Upper lobe of right lung (tissue), 1 donor: ENCODE data around the gene ITSN2. TPM values are rescaled to one million over a fixed set of nuclear protein-coding genes. Genes with fewer than 3 reads are reported as not detected.
A peak's percentile ranks its signal among the peaks of the same experiment; 100 is the strongest.

Experiments
- ATAC-seq: fragments of 200-7000 bp; cut with Tn5 transposase; one replicate; pipeline ENCODE4 v1.9.1; 2020; ENCODE audit warnings: mild to moderate bottlenecking, moderate library complexity
- DNase-seq: peaks from one replicate; pipeline ENCODE4 v3.0.0-alpha.2; 2020
- H3K27ac ChIP-seq: fragments of 200-600 bp; one replicate; pipeline ENCODE4 v1.8.0; 2022
- H3K27me3 ChIP-seq: fragments of 200-600 bp; one replicate; pipeline ENCODE4 v1.8.0; 2022; ENCODE audit warnings: mild to moderate bottlenecking
- H3K36me3 ChIP-seq: fragments of 200-600 bp; one replicate; pipeline ENCODE4 v1.8.0; 2022
- H3K4me1 ChIP-seq: fragments of 200-600 bp; one replicate; pipeline ENCODE4 v1.8.0; 2022
- H3K4me3 ChIP-seq: fragments of 200-600 bp; one replicate; pipeline ENCODE4 v1.8.0; 2022; ENCODE audit warnings: mild to moderate bottlenecking
- H3K9me3 ChIP-seq: fragments of 200-600 bp; one replicate; pipeline ENCODE4 v1.8.0; 2022
- CTCF ChIP-seq: fragments of 200-600 bp; IDR thresholded peaks from one replicate; pipeline ENCODE4 v1.8.0; 2022; ENCODE audit warnings: antibody characterized with exemption
- intact Hi-C: fragments of 100-400 bp; cut with DNase I; formaldehyde crosslinking; loops from one replicate; pipeline ENCODE4 v1.11.0; 2022
- total RNA-seq: library from RNA; stranded (reverse); fragmentation: NEBNext Ultra II Directional; extraction: Animal tissue kit (Norgen Biotek cat#: 25700); gene quantifications from one replicate; pipeline ENCODE4 v1.2.1, GENCODE V29; 2021
- donor health status: DM: no; HTN: yes; CAD: no; lungs with severe emphysema.

Gene ITSN2
- total RNA-seq, 1 donor from 2014 or later = 104 TPM

- no peak for DNase-seq
- H3K4me1 ChIP-seq = no peaks in the 10 kb centered on the region
- no peaks in the 10 kb centered on the region for H3K9me3 ChIP-seq
- no peaks in the 10 kb centered on the region for H3K27me3 ChIP-seq
- no peak for TF ChIP-seq CTCF
- no peak overlapping the region for H3K27ac ChIP-seq
- intact Hi-C loops = no loop called here
- no peak for ATAC-seq
- no peak overlapping the region for H3K4me3 ChIP-seq
- no peaks in the 10 kb centered on the region for H3K36me3 ChIP-seq
These were observed 168.5 kb downstream of the ITSN2 start for GRCh38 chr2:24191848-24192247.

- ATAC-seq (no peak), DNase-seq (no peak)
- Histone ChIP-seq H3K4me1 (no peaks in the 10 kb centered on the region), H3K4me3 (no peak overlapping the region), H3K9me3 (no peaks in the 10 kb centered on the region), H3K27me3 (no peaks in the 10 kb centered on the region), H3K27ac (no peak overlapping the region), H3K36me3 (no peaks in the 10 kb centered on the region)
- intact Hi-C loops = no loop called here
- TF ChIP-seq CTCF = no peak
These were observed 169.2 kb downstream of the ITSN2 start for GRCh38 chr2:24191156-24191555.

- DNase-seq = no peak
- Histone ChIP-seq H3K9me3 (no peaks in the 10 kb centered on the region), H3K36me3 (no peaks in the 10 kb centered on the region), H3K4me1 (no peaks in the 10 kb centered on the region), H3K27ac (no peak overlapping the region), H3K27me3 (no peaks in the 10 kb centered on the region), H3K4me3 (no peak overlapping the region)
- ATAC-seq = no peak
- intact Hi-C loops = no loop called here
- TF ChIP-seq CTCF = no peak
These were observed 169.8 kb downstream of the ITSN2 start for GRCh38 chr2:24190503-24190902.

- H3K36me3 ChIP-seq = no peaks in the 10 kb centered on the region
- ATAC-seq (no peak), DNase-seq (no peak)
- H3K27me3 ChIP-seq = no peaks in the 10 kb centered on the region
- no peaks in the 10 kb centered on the region for H3K4me1 ChIP-seq
- no peak for TF ChIP-seq CTCF
- intact Hi-C loops = no loop called here
- no peaks in the 10 kb centered on the region for H3K9me3 ChIP-seq
- H3K27ac ChIP-seq = no peak overlapping the region
- H3K4me3 ChIP-seq = no peak overlapping the region
These were observed 170.8 kb downstream of the ITSN2 start for GRCh38 chr2:24189551-24189950.

- intact Hi-C loops = no loop called here
- Histone ChIP-seq H3K4me3 (no peak overlapping the region), H3K9me3 (no peaks in the 10 kb centered on the region), H3K36me3 (no peaks in the 10 kb centered on the region), H3K27ac (no peak overlapping the region), H3K27me3 (no peaks in the 10 kb centered on the region), H3K4me1 (no peaks in the 10 kb centered on the region)
- no peak for DNase-seq
- peak; percentile 63 for ATAC-seq
- TF ChIP-seq CTCF = no peak
These were observed 176.8 kb downstream of the ITSN2 start for GRCh38 chr2:24183366-24184069.

GRCh38 chr2:24182507-24182906 lies 177.8 kb downstream of the ITSN2 start:
- no peak for DNase-seq
- intact Hi-C loops = no loop called here
- Histone ChIP-seq H3K9me3 (no peaks in the 10 kb centered on the region), H3K4me3 (no peak overlapping the region), H3K27ac (no peak overlapping the region), H3K4me1 (no peaks in the 10 kb centered on the region), H3K27me3 (no peaks in the 10 kb centered on the region), H3K36me3 (no peaks in the 10 kb centered on the region)
- peak; percentile 76 for ATAC-seq
- no peak for TF ChIP-seq CTCF
